ENCODE data around the gene ZNF521.

ZNF521 gene

GRCh38 chr18:25166113-25166512 lies 185.9 kb downstream of the ZNF521 start:
- DNase-seq = no peak

- peak; percentile 57 for DNase-seq
These were observed 186.8 kb downstream of the ZNF521 start for GRCh38 chr18:25164848-25165811.

GRCh38 chr18:25164211-25164847 lies 187.6 kb downstream of the ZNF521 start:
- no peak for DNase-seq

- DNase-seq = no peak
These were observed 198.5 kb downstream of the ZNF521 start for GRCh38 chr18:25153426-25153825.

GRCh38 chr18:25147877-25148488 lies 204.0 kb downstream of the ZNF521 start:
- DNase-seq = no peak

- DNase-seq = peak; percentile 10
These were observed 205.5 kb downstream of the ZNF521 start for GRCh38 chr18:25146512-25146910.

GRCh38 chr18:25145731-25146511 lies 206.0 kb downstream of the ZNF521 start:
- DNase-seq = no peak

- DNase-seq = peak; percentile 78
These were observed 207.1 kb downstream of the ZNF521 start for GRCh38 chr18:25144820-25145219.

GRCh38 chr18:25141886-25142285 lies 210.1 kb downstream of the ZNF521 start:
- no peak for DNase-seq

GRCh38 chr18:25141399-25141798 lies 210.6 kb downstream of the ZNF521 start:
- DNase-seq = no peak

- no peak for DNase-seq
These were observed 211.0 kb downstream of the ZNF521 start for GRCh38 chr18:25140962-25141308.

- DNase-seq = no peak
These were observed 211.6 kb downstream of the ZNF521 start for GRCh38 chr18:25140124-25140961.

GRCh38 chr18:25137197-25137472 lies 214.8 kb downstream of the ZNF521 start:
- no peak for DNase-seq

- no peak for DNase-seq
These were observed 215.4 kb downstream of the ZNF521 start for GRCh38 chr18:25136416-25137196.

GRCh38 chr18:25134861-25135260 lies 217.1 kb downstream of the ZNF521 start:
- no peak for DNase-seq

GRCh38 chr18:25133879-25134278 lies 218.1 kb downstream of the ZNF521 start:
- DNase-seq = no peak

GRCh38 chr18:25132786-25133496 lies 219.0 kb downstream of the ZNF521 start:
- DNase-seq = no peak

GRCh38 chr18:25126751-25127150 lies 225.2 kb downstream of the ZNF521 start:
- DNase-seq = no peak

- no peak for DNase-seq
These were observed 226.3 kb downstream of the ZNF521 start for GRCh38 chr18:25125680-25126079.

GRCh38 chr18:25123438-25124232 lies 228.3 kb downstream of the ZNF521 start:
- DNase-seq = no peak

Measured in fibroblast of skin of scalp (primary cell).